ENCODE measurements around the gene TNNT1.

The TNNT1 gene

GRCh38 chr19:55105237-55105636, 43.8 kb downstream of the TNNT1 start:
- Histone ChIP-seq H3K36me3 (ENCODE audit: low read length) (0 out of 2 replicates have a peak, but pooled peaks cover 7% of the 10 kb centered on the region), H3K79me2 (ENCODE audit: insufficient read depth, low read length) (peaks cover 39% of the 10 kb centered on the region), H3K9ac (ENCODE audit: low read length) (no peak overlapping the region), H3K9me2 (replicated peaks; ENCODE audit: insufficient read depth, low read length) (no peaks in the 10 kb centered on the region), H3K4me2 (ENCODE audit: low read depth, low read length, poor library complexity, severe bottlenecking) (no peak overlapping the region), H3K27ac (ENCODE audit: low read depth, low read length) (no peak overlapping the region), H3K4me3 (ENCODE audit: insufficient read depth, low read length, poor library complexity, severe bottlenecking) (no peak overlapping the region), H4K20me1 (ENCODE audit: low read depth, low read length) (0 out of 2 replicates have a peak, but pooled peaks cover 4% of the 10 kb centered on the region), H2AFZ (ENCODE audit: low read depth, low read length, severe bottlenecking) (no peak overlapping the region), H3K27me3 (ENCODE audit: low read length) (no peaks in the 10 kb centered on the region), H3K9me3 (ENCODE audit: insufficient read depth, low read length) (no peaks in the 10 kb centered on the region), H3F3A (ENCODE audit: insufficient read depth) (no peaks in the 10 kb centered on the region)
- TF ChIP-seq CTCF (IDR thresholded peaks at IDR 0.05; ENCODE audit: insufficient read depth, low read length, poor library complexity, severe bottlenecking) (no peak), EZH2phosphoT487 (conservative IDR thresholded peaks at IDR 0.05; ENCODE audit: low read length) (no peak)

GRCh38 chr19:55103190-55103589, 45.8 kb downstream of the TNNT1 start:
- no peak overlapping the region for H3K27ac ChIP-seq (ENCODE audit: low read depth, low read length)
- H3K4me3 ChIP-seq (ENCODE audit: insufficient read depth, low read length, poor library complexity, severe bottlenecking) = no peak overlapping the region
- H2AFZ ChIP-seq (ENCODE audit: low read depth, low read length, severe bottlenecking) = no peak overlapping the region
- H3K27me3 ChIP-seq (ENCODE audit: low read length) = no peaks in the 10 kb centered on the region
- no peaks in the 10 kb centered on the region for H3F3A ChIP-seq (ENCODE audit: insufficient read depth)
- no peak for TF ChIP-seq EZH2phosphoT487 (conservative IDR thresholded peaks at IDR 0.05; ENCODE audit: low read length)
- TF ChIP-seq CTCF (IDR thresholded peaks at IDR 0.05; ENCODE audit: insufficient read depth, low read length, poor library complexity, severe bottlenecking) = no peak
- no peaks in the 10 kb centered on the region for H3K9me2 ChIP-seq (replicated peaks; ENCODE audit: insufficient read depth, low read length)
- H4K20me1 ChIP-seq (ENCODE audit: low read depth, low read length) = 0 out of 2 replicates have a peak, but pooled peaks cover 4% of the 10 kb centered on the region
- 0 out of 2 replicates have a peak, but pooled peaks cover 4% of the 10 kb centered on the region for H3K36me3 ChIP-seq (ENCODE audit: low read length)
- no peaks in the 10 kb centered on the region for H3K9me3 ChIP-seq (ENCODE audit: insufficient read depth, low read length)
- H3K4me2 ChIP-seq (ENCODE audit: low read depth, low read length, poor library complexity, severe bottlenecking) = no peak overlapping the region
- H3K9ac ChIP-seq (ENCODE audit: low read length) = no peak overlapping the region
- H3K79me2 ChIP-seq (ENCODE audit: insufficient read depth, low read length) = peaks cover 25% of the 10 kb centered on the region

GRCh38 chr19:55101261-55101660, 47.7 kb downstream of the TNNT1 start:
- Histone ChIP-seq H3K27ac (ENCODE audit: low read depth, low read length) (no peak overlapping the region), H3F3A (ENCODE audit: insufficient read depth) (no peaks in the 10 kb centered on the region), H3K4me2 (ENCODE audit: low read depth, low read length, poor library complexity, severe bottlenecking) (no peak overlapping the region), H2AFZ (ENCODE audit: low read depth, low read length, severe bottlenecking) (no peak overlapping the region), H3K9me2 (replicated peaks; ENCODE audit: insufficient read depth, low read length) (no peaks in the 10 kb centered on the region), H3K27me3 (ENCODE audit: low read length) (no peaks in the 10 kb centered on the region), H3K4me3 (ENCODE audit: insufficient read depth, low read length, poor library complexity, severe bottlenecking) (no peak overlapping the region), H3K9me3 (ENCODE audit: insufficient read depth, low read length) (no peaks in the 10 kb centered on the region), H4K20me1 (ENCODE audit: low read depth, low read length) (0 out of 2 replicates have a peak, but pooled peaks cover 4% of the 10 kb centered on the region), H3K79me2 (ENCODE audit: insufficient read depth, low read length) (peaks cover 16% of the 10 kb centered on the region), H3K9ac (ENCODE audit: low read length) (no peak overlapping the region), H3K36me3 (ENCODE audit: low read length) (0 out of 2 replicates have a peak, but pooled peaks cover 4% of the 10 kb centered on the region)
- TF ChIP-seq EZH2phosphoT487 (conservative IDR thresholded peaks at IDR 0.05; ENCODE audit: low read length) (no peak), CTCF (IDR thresholded peaks at IDR 0.05; ENCODE audit: insufficient read depth, low read length, poor library complexity, severe bottlenecking) (no peak)
